Karpas-422 (cell line): ENCODE results near the gene TRPV2. TPM values are rescaled to one million over a fixed set of nuclear protein-coding genes. Genes with fewer than 3 reads are reported as not detected.
"Not testable (repeated sequence)": the region's sequence is repeated elsewhere in the genome, so short reads cannot be mapped to it uniquely, and the experiment has no call there.

ENCODE experiments used
- DNase-seq: peaks from one replicate; pipeline ENCODE4 v3.0.0-alpha.2; 2015
- H2AFZ ChIP-seq: fragments of 200-600 bp; sonication (generic); 2 replicates; pipeline ENCODE4 v1.6.1; 2014; ENCODE audit warnings: antibody characterized with exemption, low read length, mixed read lengths
- H3K27ac ChIP-seq: fragments of 200-600 bp; sonication (generic); 2 replicates; pipeline ENCODE4 v1.5.1; 2014; ENCODE audit warnings: mild to moderate bottlenecking, low read length, moderate library complexity
- H3K27me3 ChIP-seq: fragments of 200-600 bp; sonication (generic); 2 replicates; pipeline ENCODE4 v1.6.1; 2014; ENCODE audit warnings: low read length, mixed read lengths
- H3K36me3 ChIP-seq: fragments of 200-600 bp; sonication (generic); 2 replicates; pipeline ENCODE4 v1.6.1; 2014; ENCODE audit warnings: low read length, mixed read lengths; ENCODE audit not compliant: insufficient read depth
- H3K4me1 ChIP-seq: fragments of 200-600 bp; sonication (generic); 2 replicates; pipeline ENCODE4 v1.6.1; 2014; ENCODE audit warnings: mild to moderate bottlenecking, low read length, mixed read lengths
- H3K4me2 ChIP-seq: fragments of 200-600 bp; sonication (generic); 2 replicates; pipeline ENCODE4 v1.6.1; 2014; ENCODE audit warnings: low read length, low read depth, mild to moderate bottlenecking; ENCODE audit not compliant: poor library complexity, severe bottlenecking
- H3K4me3 ChIP-seq: fragments of 200-600 bp; sonication (generic); 2 replicates; pipeline ENCODE4 v1.5.1; 2014; ENCODE audit warnings: mild to moderate bottlenecking, antibody characterized with exemption, low read length, mixed read lengths
- H3K79me2 ChIP-seq: fragments of 200-600 bp; sonication (generic); 2 replicates; pipeline ENCODE4 v1.6.1; 2014; ENCODE audit warnings: mild to moderate bottlenecking, low read length, mixed read lengths
- H3K9ac ChIP-seq: fragments of 200-600 bp; sonication (generic); 2 replicates; pipeline ENCODE4 v1.6.0; 2014; ENCODE audit warnings: low read length
- H3K9me2 ChIP-seq: fragments of 200-600 bp; sonication (generic), shearing (Covaris generic); replicated peaks from 2 replicates; pipeline ENCODE4 v1.6.0; 2014; ENCODE audit warnings: mild to moderate bottlenecking, low read length, moderate library complexity; ENCODE audit not compliant: insufficient read depth
- H3K9me3 ChIP-seq: fragments of 300-700, 200-600 bp; sonication (generic); 2 replicates; pipeline ENCODE4 v1.6.1; 2014; ENCODE audit warnings: low read length, mixed read lengths
- H4K20me1 ChIP-seq: fragments of 200-600 bp; sonication (generic); 2 replicates; pipeline ENCODE4 v1.6.1; 2014; ENCODE audit warnings: mild to moderate bottlenecking, antibody characterized with exemption, low read length, low read depth; ENCODE audit not compliant: insufficient read depth
- total RNA-seq: library from RNA; depleted of rRNA; stranded (reverse); fragments of >200 nt; shearing (Covaris generic); gene quantifications from 2 replicates; pipeline ENCODE4 v1.2.3, GENCODE V29; 2014; ENCODE audit warnings: low replicate concordance

Gene TRPV2
- total RNA-seq, 1 experiment from 2014 or later: 14.2 TPM

DNA sequence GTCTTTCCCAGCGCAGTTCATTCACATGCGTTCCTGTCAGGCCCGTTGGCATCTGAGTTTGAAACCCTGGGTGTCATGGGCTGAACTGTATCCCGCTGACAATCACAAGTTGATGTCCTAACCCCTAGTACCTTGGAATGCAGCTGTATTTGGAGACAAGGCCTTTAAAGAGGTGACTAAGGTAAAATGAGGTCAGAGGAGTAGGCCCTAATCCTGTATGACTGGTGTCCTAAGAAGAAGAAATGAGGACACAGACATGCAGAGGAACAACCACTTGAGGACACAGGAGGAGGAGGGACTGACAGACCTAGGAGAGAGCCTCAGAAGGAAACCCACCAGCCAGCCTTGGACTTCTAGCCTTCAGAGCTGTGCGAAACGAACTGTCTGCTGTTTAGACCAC is 33.1 kb downstream of the TRPV2 start:
- H3K4me1 ChIP-seq: no peaks in the 10 kb centered on the region

GRCh38 chr17:16449121-16449570 is 33.8 kb downstream of the TRPV2 start:
- Histone ChIP-seq H3K27me3 (no peaks in the 10 kb centered on the region), H2AFZ (no peak overlapping the region), H3K9me3 (no peaks in the 10 kb centered on the region), H4K20me1 (peaks cover 3% of the 10 kb centered on the region; the same call in 1 of the 2 replicates), H3K79me2 (no peaks in the 10 kb centered on the region), H3K9me2 (no peaks in the 10 kb centered on the region), H3K4me3 (no peak overlapping the region), H3K4me2 (no peak overlapping the region), H3K36me3 (0 out of 2 replicates have a peak, but pooled peaks cover 4% of the 10 kb centered on the region), H3K27ac (no peak overlapping the region), H3K9ac (no peak overlapping the region), H3K4me1 (no peaks in the 10 kb centered on the region)
- DNase-seq: peak; percentile 49

More for the DNA sequence above, 33.1 kb downstream of the TRPV2 start:
- no peak overlapping the region for H3K4me3 ChIP-seq
- peaks cover 3% of the 10 kb centered on the region; the same call in 1 of the 2 replicates for H4K20me1 ChIP-seq
- peak; percentile 43 for DNase-seq
- H3K9me3 ChIP-seq: no peaks in the 10 kb centered on the region
- no peaks in the 10 kb centered on the region for H3K27me3 ChIP-seq
- H2AFZ ChIP-seq: no peak overlapping the region
- H3K9me2 ChIP-seq: no peaks in the 10 kb centered on the region
- no peak overlapping the region for H3K9ac ChIP-seq
- no peak overlapping the region for H3K27ac ChIP-seq
- H3K36me3 ChIP-seq: 0 out of 2 replicates have a peak, but pooled peaks cover 4% of the 10 kb centered on the region
- no peak overlapping the region for H3K4me2 ChIP-seq
- no peaks in the 10 kb centered on the region for H3K79me2 ChIP-seq

DNA sequence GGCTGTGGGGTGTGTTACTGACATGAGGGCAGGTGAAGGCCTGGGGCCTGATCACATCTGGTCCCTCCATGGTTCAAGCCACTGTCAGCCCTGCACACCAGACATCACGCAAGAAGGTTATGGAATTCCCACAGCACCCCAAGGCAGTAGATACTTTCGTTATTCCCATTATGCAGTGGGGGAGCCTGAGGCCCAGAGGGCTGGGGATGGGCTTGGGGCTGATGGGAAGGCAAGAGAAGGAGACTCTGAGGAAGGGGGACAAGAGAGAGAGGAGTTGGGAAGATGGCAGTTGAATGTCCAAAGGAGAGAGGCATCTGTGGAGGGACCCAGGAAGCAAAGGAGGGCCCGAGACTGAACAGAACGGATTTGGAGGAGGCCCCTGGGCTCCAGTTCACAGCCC is 34.7 kb downstream of the TRPV2 start:
- no peak overlapping the region for H3K4me3 ChIP-seq
- peaks cover 3% of the 10 kb centered on the region; the same call in 1 of the 2 replicates for H4K20me1 ChIP-seq
- no peaks in the 10 kb centered on the region for H3K79me2 ChIP-seq
- no peaks in the 10 kb centered on the region for H3K9me3 ChIP-seq
- DNase-seq: no peak
- H3K36me3 ChIP-seq: 0 out of 2 replicates have a peak, but pooled peaks cover 4% of the 10 kb centered on the region
- H3K4me1 ChIP-seq: no peaks in the 10 kb centered on the region
- no peak overlapping the region for H3K9ac ChIP-seq
- H3K27ac ChIP-seq: no peak overlapping the region
- H2AFZ ChIP-seq: no peak overlapping the region
- no peaks in the 10 kb centered on the region for H3K27me3 ChIP-seq
- H3K9me2 ChIP-seq: no peaks in the 10 kb centered on the region
- H3K4me2 ChIP-seq: no peak overlapping the region

DNA sequence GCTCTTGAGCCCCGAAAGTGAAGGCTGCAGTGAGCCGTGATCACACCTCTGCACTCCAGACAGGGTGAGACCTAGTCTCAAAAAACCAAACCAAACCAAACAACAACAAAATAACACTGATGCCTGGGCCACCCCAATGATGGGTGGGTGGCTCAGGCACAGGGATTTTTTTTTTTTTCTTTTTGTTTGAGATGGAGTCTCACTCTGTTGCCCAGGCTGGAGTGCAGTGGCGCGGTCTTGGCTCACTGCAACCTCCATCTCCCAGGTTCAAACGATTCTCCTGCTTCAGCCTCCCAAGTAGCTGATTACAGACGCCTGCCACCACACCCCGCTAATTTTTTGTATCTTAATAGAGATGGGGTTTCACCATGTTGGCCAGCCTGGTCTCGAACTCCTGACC is 36.9 kb downstream of the TRPV2 start:
- not testable (repeated sequence) for H3K36me3 ChIP-seq, H3K4me3 ChIP-seq, H3K9me3 ChIP-seq, H3K79me2 ChIP-seq, H3K4me2 ChIP-seq, H3K4me1 ChIP-seq, H3K27me3 ChIP-seq, H3K9ac ChIP-seq, H2AFZ ChIP-seq, H3K9me2 ChIP-seq, H3K27ac ChIP-seq, DNase-seq, H4K20me1 ChIP-seq

DNA sequence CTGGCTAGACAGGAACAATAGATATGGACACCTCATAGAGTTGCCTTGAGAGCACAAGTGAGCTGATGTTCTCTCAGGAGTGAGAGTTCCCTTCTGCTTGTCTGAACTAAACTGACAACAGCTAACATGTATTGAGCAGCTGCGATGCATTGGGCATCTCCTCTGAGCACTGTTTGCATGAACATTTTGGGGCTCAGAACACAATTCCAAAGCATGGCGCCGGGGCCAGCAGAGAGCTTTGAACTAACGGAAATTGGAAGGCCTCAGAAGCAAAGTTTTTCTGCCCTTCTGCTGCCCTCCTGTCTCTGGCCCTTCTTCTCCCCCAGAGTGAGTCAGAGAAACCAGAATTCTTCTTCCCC is 38.1 kb downstream of the TRPV2 start:
- no peaks in the 10 kb centered on the region for H3K4me1 ChIP-seq
- no peaks in the 10 kb centered on the region for H3K27me3 ChIP-seq
- H3K9me3 ChIP-seq: no peaks in the 10 kb centered on the region
- H3K27ac ChIP-seq: no peak overlapping the region
- H3K4me2 ChIP-seq: no peak overlapping the region
- no peaks in the 10 kb centered on the region for H3K36me3 ChIP-seq
- H3K9ac ChIP-seq: no peak overlapping the region
- no peaks in the 10 kb centered on the region for H4K20me1 ChIP-seq
- H3K4me3 ChIP-seq: no peak overlapping the region
- DNase-seq: no peak
- H3K79me2 ChIP-seq: no peaks in the 10 kb centered on the region
- no peak overlapping the region for H2AFZ ChIP-seq
- no peaks in the 10 kb centered on the region for H3K9me2 ChIP-seq

DNA sequence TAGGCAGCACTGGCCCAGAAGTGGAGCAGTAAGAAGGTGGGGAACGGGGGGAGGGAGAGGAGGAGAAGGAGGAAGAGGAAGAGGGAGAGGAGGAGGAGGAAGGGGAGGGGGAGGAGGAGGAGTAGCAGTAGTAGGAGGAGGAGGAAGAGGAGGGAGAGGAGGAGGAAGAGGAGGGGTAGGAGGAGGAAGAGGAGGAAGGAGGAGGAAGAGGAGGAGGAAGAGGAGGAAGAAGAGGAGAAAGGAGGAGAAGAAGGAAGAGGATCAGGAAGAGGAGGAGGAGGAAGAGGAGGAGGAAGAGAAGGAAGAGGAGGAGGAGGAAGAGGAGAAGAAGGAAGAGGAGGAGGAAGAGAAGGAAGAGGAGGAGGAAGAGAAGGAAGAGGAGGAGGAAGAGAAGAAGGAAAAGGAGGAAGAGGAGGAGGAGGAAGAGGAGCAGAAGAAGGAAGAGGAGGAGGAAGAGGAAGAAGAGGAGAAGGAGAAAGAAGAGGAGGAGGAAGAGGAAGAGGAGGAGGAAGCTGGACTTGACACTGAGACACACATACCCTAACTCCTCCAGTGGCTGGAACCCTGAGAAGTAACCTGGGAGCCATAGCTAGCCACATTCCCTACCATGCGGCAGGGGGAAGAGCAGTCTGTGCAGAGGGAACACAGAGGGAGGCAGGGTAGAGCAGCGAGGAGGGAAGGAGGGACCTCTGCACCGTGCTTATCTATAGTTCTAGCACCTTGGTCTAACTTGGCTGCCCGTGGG is 40.8 kb downstream of the TRPV2 start:
- Histone ChIP-seq H3K27ac (no peak overlapping the region), H3K79me2 (no peaks in the 10 kb centered on the region), H3K9ac (no peak overlapping the region), H3K9me2 (no peaks in the 10 kb centered on the region), H3K4me3 (no peak overlapping the region), H3K9me3 (no peaks in the 10 kb centered on the region), H2AFZ (no peak overlapping the region), H3K27me3 (no peaks in the 10 kb centered on the region), H3K4me2 (no peak overlapping the region), H4K20me1 (no peaks in the 10 kb centered on the region), H3K36me3 (no peaks in the 10 kb centered on the region), H3K4me1 (no peaks in the 10 kb centered on the region)
- DNase-seq: no peak

DNA sequence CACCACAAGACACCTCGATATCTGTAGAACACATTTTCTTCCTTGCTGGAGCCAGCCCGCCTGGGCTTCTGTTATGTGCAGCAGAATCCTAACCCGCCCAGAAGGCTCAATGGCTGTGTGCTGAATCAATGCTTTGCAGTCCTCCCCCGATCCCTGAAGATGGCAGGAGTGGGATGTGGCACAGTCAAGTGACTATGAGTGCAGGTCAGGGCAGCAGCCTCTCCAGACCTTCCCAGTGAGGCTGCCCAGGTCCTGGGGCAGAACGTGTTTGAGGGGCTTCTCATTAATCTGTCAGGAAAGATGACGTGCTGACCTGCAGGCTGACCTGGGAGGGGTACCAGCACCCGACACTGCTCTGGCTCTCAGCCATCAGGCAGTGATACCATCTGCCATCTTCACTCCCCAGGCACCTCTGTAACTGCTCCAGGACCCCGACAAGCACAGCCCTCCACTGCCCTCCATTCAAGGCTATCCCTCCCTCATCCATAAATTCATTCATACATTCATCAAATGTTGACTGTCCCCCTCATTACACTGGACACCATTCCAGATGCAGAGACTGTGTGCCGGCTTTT is 41.5 kb downstream of the TRPV2 start:
- H3K27me3 ChIP-seq: no peaks in the 10 kb centered on the region
- no peaks in the 10 kb centered on the region for H4K20me1 ChIP-seq
- H3K79me2 ChIP-seq: no peaks in the 10 kb centered on the region
- H3K4me2 ChIP-seq: no peak overlapping the region
- H2AFZ ChIP-seq: no peak overlapping the region
- no peak overlapping the region for H3K9ac ChIP-seq
- H3K4me1 ChIP-seq: no peaks in the 10 kb centered on the region
- H3K9me2 ChIP-seq: no peaks in the 10 kb centered on the region
- H3K36me3 ChIP-seq: no peaks in the 10 kb centered on the region
- H3K9me3 ChIP-seq: no peaks in the 10 kb centered on the region
- DNase-seq: no peak
- no peak overlapping the region for H3K4me3 ChIP-seq
- H3K27ac ChIP-seq: no peak overlapping the region

DNA sequence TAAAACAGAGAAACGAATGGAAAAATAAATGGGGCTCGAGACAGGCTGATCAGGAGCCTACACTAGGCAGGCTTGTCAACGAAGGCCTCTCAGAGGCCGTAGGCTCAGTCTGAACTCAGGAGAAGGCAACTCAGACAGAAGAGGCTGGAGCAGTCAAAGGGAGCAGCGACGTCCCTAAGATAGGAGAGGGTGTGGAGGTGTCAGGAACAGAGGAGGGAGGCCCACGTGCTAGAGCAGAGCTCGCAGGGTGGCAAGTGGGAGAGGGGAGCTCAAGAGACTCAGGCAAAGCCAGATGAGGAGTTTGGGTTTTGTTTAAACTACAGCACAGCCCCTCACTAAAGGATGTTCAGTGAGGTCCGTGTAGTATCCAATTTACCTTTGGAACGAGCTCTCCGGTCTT is 43.9 kb downstream of the TRPV2 start:
- Histone ChIP-seq H3K4me3 (no peak overlapping the region), H3K9ac (no peak overlapping the region)

More for the DNA sequence above, 43.9 kb downstream of the TRPV2 start:
- Histone ChIP-seq H4K20me1 (no peaks in the 10 kb centered on the region), H2AFZ (no peak overlapping the region), H3K4me1 (no peaks in the 10 kb centered on the region), H3K36me3 (no peaks in the 10 kb centered on the region), H3K9me2 (no peaks in the 10 kb centered on the region), H3K4me2 (no peak overlapping the region), H3K27ac (no peak overlapping the region), H3K27me3 (no peaks in the 10 kb centered on the region), H3K9me3 (no peaks in the 10 kb centered on the region), H3K79me2 (no peaks in the 10 kb centered on the region)
- DNase-seq: no peak
